SK-N-SH treated with all-trans-retinoic acid at 6 μM for 48 hours (cell line): Measurements from ENCODE around the gene ARHGAP21.

Experiments used
- ATAC-seq: fragments of 200-7000 bp; cut with Tn5 transposase; 3 replicates; pipeline ENCODE4 v1.9.1; 2020; ENCODE audit warnings: mild to moderate bottlenecking, moderate library complexity
- ARNTL ChIP-seq: fragments of 450-650 bp; formaldehyde crosslinking; IDR thresholded peaks from 2 replicates; pipeline ENCODE4 v1.5.0; 2020; ENCODE audit warnings: low read depth, mild to moderate bottlenecking, moderate library complexity, borderline replicate concordance
- BACH2 ChIP-seq: fragments of 250-450 bp; sonication (Bioruptor Pico); IDR thresholded peaks from 2 replicates; pipeline ENCODE4 v1.9.0; 2021; ENCODE audit warnings: mild to moderate bottlenecking, borderline replicate concordance
- CREB5 ChIP-seq: fragments of 250-450 bp; sonication (Bioruptor Pico); IDR thresholded peaks from 2 replicates; pipeline ENCODE4 v1.5.1; 2020; ENCODE audit warnings: low read depth, mild to moderate bottlenecking, moderate library complexity
- CSDC2 ChIP-seq: fragments of 250-450 bp; sonication (Bioruptor Pico); IDR thresholded peaks from 2 replicates; pipeline ENCODE4 v1.5.0; 2020; ENCODE audit warnings: mild to moderate bottlenecking, moderate library complexity
- CSRNP3 ChIP-seq: fragments of 250-450 bp; sonication (Bioruptor Pico); IDR thresholded peaks from 2 replicates; pipeline ENCODE4 v1.5.1; 2021; ENCODE audit warnings: mild to moderate bottlenecking, moderate library complexity
- ESRRG ChIP-seq: fragments of 250-450 bp; sonication (Bioruptor Pico); IDR thresholded peaks from 2 replicates; pipeline ENCODE4 v1.6.1; 2021; ENCODE audit warnings: mild to moderate bottlenecking
- GLIS3 ChIP-seq: fragments of 250-450 bp; sonication (Bioruptor Pico); IDR thresholded peaks from 2 replicates; pipeline ENCODE4 v1.5.0; 2020; ENCODE audit warnings: mild to moderate bottlenecking, moderate library complexity
- ISL1 ChIP-seq: fragments of 250-450 bp; sonication (Bioruptor Pico); IDR thresholded peaks from 2 replicates; pipeline ENCODE4 v2.1.2; 2022; ENCODE audit warnings: mild to moderate bottlenecking, moderate library complexity
- OSR1 ChIP-seq: fragments of 250-450 bp; sonication (Bioruptor Pico); IDR thresholded peaks from 2 replicates; pipeline ENCODE4 v1.8.0; 2022; ENCODE audit warnings: moderate library complexity, mild to moderate bottlenecking, inconsistent platforms
- PATZ1 ChIP-seq: fragments of 250-450 bp; sonication (Bioruptor Pico); IDR thresholded peaks from 2 replicates; pipeline ENCODE4 v1.8.0; 2020; ENCODE audit warnings: mild to moderate bottlenecking, moderate library complexity, borderline replicate concordance
- POU6F1 ChIP-seq: fragments of 250-450 bp; sonication (Bioruptor Pico); IDR thresholded peaks from 2 replicates; pipeline ENCODE4 v1.8.0; 2021; ENCODE audit warnings: low read depth, mild to moderate bottlenecking, moderate library complexity, borderline replicate concordance
- PPARA ChIP-seq: fragments of 250-450 bp; sonication (Bioruptor Pico); IDR thresholded peaks from 2 replicates; pipeline ENCODE4 v1.5.0; 2020; ENCODE audit warnings: mild to moderate bottlenecking, borderline replicate concordance
- RARB ChIP-seq: fragments of 250-450 bp; sonication (Bioruptor Pico); IDR thresholded peaks from 2 replicates; pipeline ENCODE4 v1.8.0; 2021; ENCODE audit warnings: mild to moderate bottlenecking, moderate library complexity
- SNAI2 ChIP-seq: fragments of 250-450 bp; sonication (Bioruptor Pico); IDR thresholded peaks from 2 replicates; pipeline ENCODE4 v1.5.0; 2020; ENCODE audit warnings: mild to moderate bottlenecking, moderate library complexity
- TCF4 ChIP-seq: fragments of 250-450 bp; sonication (Bioruptor Pico); IDR thresholded peaks from 2 replicates; pipeline ENCODE4 v1.8.0; 2021; ENCODE audit warnings: mild to moderate bottlenecking, moderate library complexity, borderline replicate concordance
- TOX ChIP-seq: fragments of 250-450 bp; sonication (Bioruptor Pico); IDR thresholded peaks from 2 replicates; pipeline ENCODE4 v1.8.0; 2021; ENCODE audit warnings: mild to moderate bottlenecking, moderate library complexity, borderline replicate concordance
- TSHZ2 ChIP-seq: fragments of 250-450 bp; sonication (Bioruptor Pico); IDR thresholded peaks from 2 replicates; pipeline ENCODE4 v1.5.0; 2020; ENCODE audit warnings: mild to moderate bottlenecking, moderate library complexity
- ZFP3 ChIP-seq: fragments of 250-450 bp; sonication (Bioruptor Pico); IDR thresholded peaks from 2 replicates; pipeline ENCODE4 v1.5.0; 2020; ENCODE audit warnings: mild to moderate bottlenecking, moderate library complexity
- ZFP30 ChIP-seq: fragments of 450-650 bp; formaldehyde crosslinking; IDR thresholded peaks from 2 replicates; pipeline ENCODE4 v1.5.0; 2022; ENCODE audit warnings: mild to moderate bottlenecking, moderate library complexity
- ZNF565 ChIP-seq: fragments of 450-650 bp; formaldehyde crosslinking; conservative IDR thresholded peaks from 2 replicates; pipeline ENCODE4 v1.5.0; 2020; ENCODE audit warnings: low read depth, mild to moderate bottlenecking, moderate library complexity
- ZNF70 ChIP-seq: fragments of 450-650 bp; formaldehyde crosslinking; IDR thresholded peaks from 2 replicates; pipeline ENCODE4 v1.5.0; 2020; ENCODE audit warnings: mild to moderate bottlenecking, moderate library complexity
- ZNF8 ChIP-seq: fragments of 450-650 bp; formaldehyde crosslinking; IDR thresholded peaks from 2 replicates; pipeline ENCODE4 v1.5.0; 2020; ENCODE audit warnings: mild to moderate bottlenecking, moderate library complexity

The ARHGAP21 gene

GRCh38 chr10:24685958-24686540 is 37.6 kb downstream of the ARHGAP21 start:
- peak; percentile 78 for ATAC-seq
- TF ChIP-seq PPARA (CRISPR knock-in tag) (no peak), ISL1 (CRISPR knock-in tag) (peak; percentile 52), BACH2 (CRISPR knock-in tag) (no peak), SNAI2 (CRISPR knock-in tag) (no peak)

- no peak for ATAC-seq
- TF ChIP-seq ESRRG (CRISPR knock-in tag) (no peak), TCF4 (CRISPR knock-in tag) (no peak), ZFP30 (CRISPR knock-in tag) (no peak), TOX (CRISPR knock-in tag) (no peak), ISL1 (CRISPR knock-in tag) (no peak), PPARA (CRISPR knock-in tag) (no peak), ZNF8 (CRISPR knock-in tag) (no peak), CREB5 (CRISPR knock-in tag) (no peak), ZNF70 (CRISPR knock-in tag) (no peak), RARB (CRISPR knock-in tag) (no peak), ARNTL (no peak), ZFP3 (no peak), ZNF565 (no peak), BACH2 (CRISPR knock-in tag) (no peak), OSR1 (CRISPR knock-in tag) (no peak), CSDC2 (CRISPR knock-in tag) (no peak), TSHZ2 (no peak), POU6F1 (CRISPR knock-in tag) (no peak)
Observed at GRCh38 chr10:24683554-24683953, 40.1 kb downstream of the ARHGAP21 start.

GRCh38 chr10:24681572-24682088 is 42.1 kb downstream of the ARHGAP21 start:
- no peak for ATAC-seq
- no peak for TF ChIP-seq BACH2 (CRISPR knock-in tag)
- no peak for TF ChIP-seq GLIS3
- TF ChIP-seq ZFP30 (CRISPR knock-in tag), result no peak
- TF ChIP-seq RARB (CRISPR knock-in tag), result no peak
- no peak for TF ChIP-seq ZNF8 (CRISPR knock-in tag)
- no peak for TF ChIP-seq ZFP3
- TF ChIP-seq, all 23 proteins: peak for 0

GRCh38 chr10:24680647-24681524 is 42.8 kb downstream of the ARHGAP21 start:
- ATAC-seq, result peak; percentile 35; the same call in 1 of the 3 replicates
- TF ChIP-seq CSRNP3, result no peak
- no peak for TF ChIP-seq ZNF70 (CRISPR knock-in tag)
- TF ChIP-seq PATZ1, result no peak
- TF ChIP-seq ZFP3, result no peak
- TF ChIP-seq ZFP30 (CRISPR knock-in tag), result no peak
- TF ChIP-seq GLIS3, result no peak
- no peak for TF ChIP-seq ZNF565
